BE2C (cell line): ENCODE measurements around the gene PNPLA6.

Experiments
- DNase-seq: peaks from one replicate; pipeline ENCODE4 v3.0.0-alpha.2; 2020
- H3K27me3 ChIP-seq: fragments of 250-450 bp; sonication (Bioruptor Pico); 2 replicates; pipeline ENCODE4 v1.5.1; 2020; ENCODE audit warnings: mild to moderate bottlenecking
- H3K36me3 ChIP-seq: fragments of 250-450 bp; sonication (Bioruptor Pico); 2 replicates; pipeline ENCODE4 v1.5.1; 2020; ENCODE audit warnings: mild to moderate bottlenecking
- H3K4me1 ChIP-seq: fragments of 250-450 bp; sonication (Bioruptor Pico); 2 replicates; pipeline ENCODE4 v1.5.1; 2020
- H3K4me3 ChIP-seq: 2 replicates; pipeline ENCODE4 v1.5.1; 2011; ENCODE audit warnings: low read depth, low read length
- H3K9me3 ChIP-seq: fragments of 250-450 bp; sonication (Bioruptor Pico); 2 replicates; pipeline ENCODE4 v1.5.1; 2020
- TF ChIP-seq, protein P1 (sequence below): IDR thresholded peaks from 2 replicates; pipeline ENCODE4 v1.5.1; 2012; ENCODE audit warnings: mild to moderate bottlenecking, low read depth, low read length

The PNPLA6 gene

DNA sequence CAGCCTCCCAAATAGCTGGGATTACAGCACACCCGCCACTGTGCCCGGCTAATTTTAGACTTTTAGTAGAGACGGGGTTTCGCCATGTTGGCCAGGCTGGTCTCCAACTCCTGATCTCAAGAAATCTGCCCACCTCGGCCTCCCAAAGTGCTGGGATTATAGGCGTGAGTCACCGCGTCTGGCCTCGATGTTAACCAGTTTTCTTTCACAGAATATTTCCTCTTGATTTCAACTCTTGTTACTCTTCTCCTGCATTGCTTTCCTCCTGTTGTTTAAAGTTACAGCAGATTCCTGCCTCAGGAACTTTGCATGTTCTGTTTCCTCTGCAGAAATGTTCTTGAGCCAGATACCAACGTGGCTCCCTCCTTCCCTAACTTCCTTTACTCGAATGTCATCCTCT is 43.0 kb upstream of the PNPLA6 start:
- no peak overlapping the region for H3K4me3 ChIP-seq
- DNase-seq: no peak
- peaks cover 5% of the 10 kb centered on the region for H3K4me1 ChIP-seq
- H3K9me3 ChIP-seq: no peaks in the 10 kb centered on the region
- H3K27me3 ChIP-seq: no peaks in the 10 kb centered on the region
- no peaks in the 10 kb centered on the region for H3K36me3 ChIP-seq
- TF ChIP-seq, protein P1, sequence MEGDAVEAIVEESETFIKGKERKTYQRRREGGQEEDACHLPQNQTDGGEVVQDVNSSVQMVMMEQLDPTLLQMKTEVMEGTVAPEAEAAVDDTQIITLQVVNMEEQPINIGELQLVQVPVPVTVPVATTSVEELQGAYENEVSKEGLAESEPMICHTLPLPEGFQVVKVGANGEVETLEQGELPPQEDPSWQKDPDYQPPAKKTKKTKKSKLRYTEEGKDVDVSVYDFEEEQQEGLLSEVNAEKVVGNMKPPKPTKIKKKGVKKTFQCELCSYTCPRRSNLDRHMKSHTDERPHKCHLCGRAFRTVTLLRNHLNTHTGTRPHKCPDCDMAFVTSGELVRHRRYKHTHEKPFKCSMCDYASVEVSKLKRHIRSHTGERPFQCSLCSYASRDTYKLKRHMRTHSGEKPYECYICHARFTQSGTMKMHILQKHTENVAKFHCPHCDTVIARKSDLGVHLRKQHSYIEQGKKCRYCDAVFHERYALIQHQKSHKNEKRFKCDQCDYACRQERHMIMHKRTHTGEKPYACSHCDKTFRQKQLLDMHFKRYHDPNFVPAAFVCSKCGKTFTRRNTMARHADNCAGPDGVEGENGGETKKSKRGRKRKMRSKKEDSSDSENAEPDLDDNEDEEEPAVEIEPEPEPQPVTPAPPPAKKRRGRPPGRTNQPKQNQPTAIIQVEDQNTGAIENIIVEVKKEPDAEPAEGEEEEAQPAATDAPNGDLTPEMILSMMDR: no peak

DNA sequence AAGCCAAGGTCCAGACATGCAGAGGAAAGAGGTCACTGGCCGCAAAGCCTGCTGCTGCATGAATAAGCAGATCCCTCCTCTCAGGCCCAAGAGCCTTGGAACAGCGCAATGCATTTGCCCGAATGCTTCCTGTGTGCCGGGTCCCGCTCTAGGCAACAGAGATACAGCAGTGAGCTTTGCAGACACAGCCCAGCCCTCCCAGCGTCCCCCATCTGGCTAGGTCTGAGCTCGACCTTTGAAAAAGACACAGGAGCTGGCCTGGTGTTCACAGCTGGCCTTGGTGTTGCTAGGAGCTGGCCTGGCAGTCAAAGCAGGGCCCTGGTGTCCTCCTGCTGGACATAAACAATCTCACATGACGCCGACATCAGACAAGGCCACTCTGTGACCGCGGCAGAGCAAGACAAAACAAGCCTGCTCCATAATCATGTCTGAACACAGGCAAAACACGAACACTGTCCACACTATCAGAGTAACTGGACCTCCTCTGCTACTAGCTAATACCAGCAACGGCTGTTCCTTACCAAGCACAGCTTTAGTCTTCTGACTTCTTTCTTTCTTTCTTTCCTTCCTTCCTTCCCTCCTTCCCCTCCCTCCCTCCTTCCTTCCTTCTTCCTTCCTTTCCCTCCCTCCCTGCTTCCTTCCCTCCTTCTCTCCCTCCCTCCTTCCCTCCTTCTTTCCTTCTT is 41.0 kb upstream of the PNPLA6 start:
- no peaks in the 10 kb centered on the region for H3K9me3 ChIP-seq
- TF ChIP-seq, protein P1: no peak
- H3K4me1 ChIP-seq: peaks cover under 1% of the 10 kb centered on the region
- H3K36me3 ChIP-seq: no peaks in the 10 kb centered on the region
- no peaks in the 10 kb centered on the region for H3K27me3 ChIP-seq
- no peak for DNase-seq
- H3K4me3 ChIP-seq: no peak overlapping the region

DNA sequence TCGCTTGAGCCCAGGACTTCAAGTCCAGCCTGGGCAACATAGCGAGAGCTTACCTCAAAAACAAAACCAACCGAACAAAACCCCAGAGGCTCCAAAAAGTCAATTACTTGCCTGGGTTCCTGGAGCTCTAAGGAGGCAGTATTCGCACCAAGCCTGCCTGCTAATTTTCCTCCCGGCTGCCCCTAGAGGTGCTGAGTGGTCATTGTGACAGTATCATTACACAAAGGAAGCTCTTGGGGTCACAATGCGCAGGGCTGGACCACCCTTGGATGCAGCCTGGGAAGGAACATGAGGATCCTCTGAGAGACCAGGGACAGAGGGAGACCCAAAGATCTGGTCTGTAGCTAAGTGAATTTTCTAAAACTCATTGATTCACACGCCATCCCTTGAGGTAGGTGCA is 38.2 kb upstream of the PNPLA6 start:
- Histone ChIP-seq H3K36me3 (no peaks in the 10 kb centered on the region), H3K27me3 (no peaks in the 10 kb centered on the region), H3K4me1 (no peaks in the 10 kb centered on the region), H3K4me3 (no peak overlapping the region), H3K9me3 (no peaks in the 10 kb centered on the region)
- peak; percentile 23 for DNase-seq
- TF ChIP-seq, protein P1: peak; percentile 56

DNA sequence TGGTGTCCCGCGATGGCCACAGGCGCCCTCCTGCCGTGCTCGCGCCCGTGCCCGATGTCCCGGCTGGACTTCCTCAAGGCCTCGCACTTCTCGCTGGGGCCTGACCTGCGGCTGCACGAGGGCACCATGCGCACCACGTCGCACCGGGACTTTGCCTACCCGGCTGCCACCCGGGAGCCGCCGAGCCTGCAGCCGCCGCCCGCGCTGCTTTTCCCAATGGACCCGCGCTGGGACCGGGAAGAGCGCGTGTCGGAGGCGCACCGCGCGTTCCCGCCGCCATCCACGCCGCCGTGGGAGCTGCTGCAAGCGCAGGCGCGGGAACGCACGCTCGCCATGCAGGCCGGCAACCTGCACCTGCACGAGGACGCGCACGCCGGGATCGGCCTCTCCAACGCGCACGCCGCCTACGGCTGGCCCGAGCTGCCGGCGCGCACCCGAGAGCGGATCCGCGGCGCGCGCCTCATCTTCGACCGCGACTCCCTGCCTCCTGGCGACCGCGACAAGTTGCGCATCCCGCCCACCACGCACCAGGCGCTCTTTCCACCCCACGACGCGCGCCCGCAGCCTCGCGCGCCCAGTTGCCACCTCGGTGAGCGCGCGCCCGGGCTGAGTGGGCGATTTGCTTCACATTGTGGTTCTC is 34.6 kb upstream of the PNPLA6 start:
- peak; percentile 83 for DNase-seq

DNA sequence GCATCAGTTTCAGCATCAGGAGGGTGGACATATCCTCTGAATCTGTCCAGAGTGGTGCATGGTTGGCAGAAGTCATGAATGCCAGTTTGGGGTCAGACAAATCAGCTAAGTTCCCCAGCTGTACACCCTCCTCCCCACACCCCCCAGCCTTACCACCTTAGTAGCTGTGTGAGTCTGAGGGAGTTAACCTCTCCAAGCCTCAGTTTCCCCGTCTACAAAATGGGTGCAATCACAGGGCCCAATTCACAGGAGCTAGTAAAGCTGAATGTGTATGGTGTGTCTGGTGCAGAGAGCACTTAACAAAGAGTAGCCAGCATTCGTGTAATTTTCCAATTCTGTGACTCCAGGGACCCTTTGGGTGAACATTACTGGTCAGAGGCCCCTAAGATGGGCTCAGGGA is 33.0 kb upstream of the PNPLA6 start:
- no peaks in the 10 kb centered on the region for H3K36me3 ChIP-seq
- H3K9me3 ChIP-seq: no peaks in the 10 kb centered on the region
- TF ChIP-seq, protein P1: no peak
- H3K27me3 ChIP-seq: no peaks in the 10 kb centered on the region
- no peak for DNase-seq
- peaks cover 8% of the 10 kb centered on the region; the same call in 1 of the 2 replicates for H3K4me1 ChIP-seq
- no peak overlapping the region for H3K4me3 ChIP-seq

More for the DNA sequence above, 34.6 kb upstream of the PNPLA6 start:
- Histone ChIP-seq H3K9me3 (no peaks in the 10 kb centered on the region), H3K4me1 (0 out of 2 replicates have a peak, but pooled peaks cover 4% of the 10 kb centered on the region), H3K36me3 (no peaks in the 10 kb centered on the region), H3K4me3 (peak overlapping the region; percentile 39), H3K27me3 (no peaks in the 10 kb centered on the region)
- TF ChIP-seq, protein P1: 0 out of 2 replicates have a peak, but pooled peaks have one; percentile 5

DNA sequence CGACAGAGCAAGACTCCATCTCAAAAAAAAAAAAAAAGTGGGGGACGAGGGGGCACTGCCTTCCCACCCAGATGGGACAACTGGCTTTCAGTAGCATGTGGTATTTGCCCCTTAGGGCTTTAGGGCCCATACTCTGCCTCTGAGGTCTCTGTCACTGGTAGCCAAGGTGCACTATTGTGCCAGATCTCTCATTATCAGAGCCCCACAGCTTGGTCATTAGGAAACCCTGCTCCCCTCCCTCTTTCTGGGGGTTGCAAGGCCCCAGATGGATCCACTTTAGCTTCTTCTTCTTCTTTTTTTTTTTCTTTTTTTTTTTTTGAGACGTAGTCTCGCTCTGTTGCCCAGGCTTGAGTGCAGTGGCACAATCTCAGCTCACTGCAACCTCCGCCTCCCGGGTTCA is 30.8 kb upstream of the PNPLA6 start:
- Histone ChIP-seq H3K4me3 (no peak overlapping the region), H3K4me1 (peaks cover 14% of the 10 kb centered on the region), H3K9me3 (no peaks in the 10 kb centered on the region), H3K27me3 (no peaks in the 10 kb centered on the region), H3K36me3 (no peaks in the 10 kb centered on the region)
- no peak for DNase-seq
- TF ChIP-seq, protein P1: no peak
